PFSK-1 (cell line): ENCODE data around the gene C16orf96.

Experiments
- FOXP2 ChIP-seq: optimal IDR thresholded peaks from 2 replicates; pipeline ENCODE3; 2011; ENCODE audit warnings: borderline replicate concordance, control low read depth, inconsistent platforms; ENCODE audit not compliant: insufficient read depth; ENCODE audit errors: extremely low read length, extremely low read depth
- POLR2AphosphoS5 ChIP-seq: IDR thresholded peaks from 2 replicates; pipeline ENCODE4 v1.6.1; 2012; ENCODE audit warnings: low read depth, mild to moderate bottlenecking, control low read depth, low read length, moderate library complexity
- SIN3A ChIP-seq: IDR thresholded peaks from 2 replicates; pipeline ENCODE4 v1.6.1; 2012; ENCODE audit warnings: mild to moderate bottlenecking, low read length, moderate library complexity, borderline replicate concordance; ENCODE audit not compliant: insufficient read depth
- TAF1 ChIP-seq: IDR thresholded peaks from 2 replicates; pipeline ENCODE4 v1.6.1; 2012; ENCODE audit warnings: low read length, control low read depth, borderline replicate concordance; ENCODE audit not compliant: insufficient read depth
- TF ChIP-seq, protein P1 (sequence below), 2 experiments: IDR thresholded peaks; 2 replicates each; pipeline versions ENCODE4 v1.6.1 to v1.8.0; 2011 to 2012; ENCODE audit warnings: low read depth in 2 of 2, low read length in 2 of 2, control low read depth in 1 of 2, inconsistent platforms in 1 of 2, mild to moderate bottlenecking in 1 of 2, moderate library complexity in 1 of 2; ENCODE audit not compliant: insufficient read depth in 1 of 2

Gene C16orf96

DNA sequence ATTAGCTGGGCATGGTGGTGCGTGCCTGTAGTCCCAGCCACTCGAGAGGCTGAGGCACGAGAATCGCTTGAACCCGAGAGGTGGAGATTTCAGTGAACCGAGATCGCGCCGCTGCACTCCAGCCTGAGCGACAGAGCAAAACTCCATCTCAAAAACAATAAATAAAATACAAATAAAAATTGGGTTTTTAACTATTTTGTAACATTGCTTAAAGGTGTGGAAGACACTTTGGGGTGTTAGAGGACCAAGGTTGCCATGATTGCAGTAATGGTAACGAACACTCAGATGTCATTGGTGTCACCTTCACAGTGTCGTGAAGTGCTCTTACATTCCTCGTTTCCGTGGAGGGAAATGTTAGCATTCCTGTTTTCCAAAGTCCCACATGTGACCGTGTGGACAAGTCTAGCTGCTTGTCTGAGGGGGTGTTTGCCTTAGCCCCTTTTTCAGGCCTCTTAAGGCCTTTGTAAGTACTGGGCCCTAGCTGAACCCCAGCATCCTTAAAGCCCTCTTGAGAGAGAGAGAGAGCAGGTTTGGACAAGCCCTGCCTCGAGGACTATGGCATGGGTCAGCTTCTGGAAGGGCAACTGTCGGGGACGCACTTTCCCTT is 8.6 kb downstream of the C16orf96 start:
- TF ChIP-seq FOXP2 (no peak), SIN3A (no peak), POLR2AphosphoS5 (no peak), TAF1 (no peak)
- TF ChIP-seq, protein P1, sequence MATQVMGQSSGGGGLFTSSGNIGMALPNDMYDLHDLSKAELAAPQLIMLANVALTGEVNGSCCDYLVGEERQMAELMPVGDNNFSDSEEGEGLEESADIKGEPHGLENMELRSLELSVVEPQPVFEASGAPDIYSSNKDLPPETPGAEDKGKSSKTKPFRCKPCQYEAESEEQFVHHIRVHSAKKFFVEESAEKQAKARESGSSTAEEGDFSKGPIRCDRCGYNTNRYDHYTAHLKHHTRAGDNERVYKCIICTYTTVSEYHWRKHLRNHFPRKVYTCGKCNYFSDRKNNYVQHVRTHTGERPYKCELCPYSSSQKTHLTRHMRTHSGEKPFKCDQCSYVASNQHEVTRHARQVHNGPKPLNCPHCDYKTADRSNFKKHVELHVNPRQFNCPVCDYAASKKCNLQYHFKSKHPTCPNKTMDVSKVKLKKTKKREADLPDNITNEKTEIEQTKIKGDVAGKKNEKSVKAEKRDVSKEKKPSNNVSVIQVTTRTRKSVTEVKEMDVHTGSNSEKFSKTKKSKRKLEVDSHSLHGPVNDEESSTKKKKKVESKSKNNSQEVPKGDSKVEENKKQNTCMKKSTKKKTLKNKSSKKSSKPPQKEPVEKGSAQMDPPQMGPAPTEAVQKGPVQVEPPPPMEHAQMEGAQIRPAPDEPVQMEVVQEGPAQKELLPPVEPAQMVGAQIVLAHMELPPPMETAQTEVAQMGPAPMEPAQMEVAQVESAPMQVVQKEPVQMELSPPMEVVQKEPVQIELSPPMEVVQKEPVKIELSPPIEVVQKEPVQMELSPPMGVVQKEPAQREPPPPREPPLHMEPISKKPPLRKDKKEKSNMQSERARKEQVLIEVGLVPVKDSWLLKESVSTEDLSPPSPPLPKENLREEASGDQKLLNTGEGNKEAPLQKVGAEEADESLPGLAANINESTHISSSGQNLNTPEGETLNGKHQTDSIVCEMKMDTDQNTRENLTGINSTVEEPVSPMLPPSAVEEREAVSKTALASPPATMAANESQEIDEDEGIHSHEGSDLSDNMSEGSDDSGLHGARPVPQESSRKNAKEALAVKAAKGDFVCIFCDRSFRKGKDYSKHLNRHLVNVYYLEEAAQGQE (IDR thresholded peaks at IDR 0.05; ENCODE audit: insufficient read depth in 1 of 2, low read depth in 2 of 2, low read length in 2 of 2) = no peak

DNA sequence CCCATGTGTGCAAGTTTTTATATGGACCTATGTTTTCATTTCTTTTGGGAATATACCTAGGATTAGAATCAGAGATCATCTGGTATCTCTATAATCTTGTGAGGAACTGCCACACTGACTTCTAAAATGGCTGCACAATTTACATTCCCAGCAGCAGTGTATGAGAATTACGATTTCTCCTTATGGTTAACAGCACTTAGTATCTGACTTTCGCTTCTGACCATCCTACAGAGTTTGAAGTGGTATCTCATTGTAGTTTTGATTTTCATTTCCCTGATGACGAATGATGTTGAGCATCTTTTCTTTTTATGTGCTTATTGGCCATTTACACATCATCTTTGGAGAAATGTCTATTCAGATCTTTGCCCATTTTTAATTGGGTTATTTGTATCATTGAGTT is 10.0 kb downstream of the C16orf96 start:
- no peak for TF ChIP-seq TAF1
- TF ChIP-seq FOXP2 = no peak
- TF ChIP-seq, protein P1 (IDR thresholded peaks at IDR 0.05; ENCODE audit: insufficient read depth in 1 of 2, low read depth in 2 of 2, low read length in 2 of 2) = no peak
- TF ChIP-seq POLR2AphosphoS5 = no peak
- TF ChIP-seq SIN3A = no peak

DNA sequence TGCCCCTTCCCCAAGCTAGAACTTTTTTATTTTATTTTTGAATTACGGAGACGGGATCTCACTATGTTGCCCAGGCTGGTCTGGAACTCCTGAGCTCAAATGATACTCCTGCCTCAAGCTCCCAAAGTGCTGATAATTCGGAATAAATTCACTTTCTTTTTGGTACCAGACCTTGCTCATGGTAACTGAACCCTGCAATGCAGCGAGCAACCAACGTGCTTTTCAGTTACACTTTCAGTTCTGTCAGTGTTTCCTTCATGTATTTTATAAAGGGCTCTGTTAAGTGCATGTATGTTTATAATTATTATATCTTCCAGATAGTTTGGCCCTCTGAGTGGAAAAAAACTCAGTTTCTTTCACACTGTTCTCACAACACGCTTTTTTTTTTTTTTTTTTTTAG is 13.9 kb downstream of the C16orf96 start:
- TF ChIP-seq TAF1 (no peak), SIN3A (no peak), FOXP2 (no peak), POLR2AphosphoS5 (no peak)
- TF ChIP-seq, protein P1 (IDR thresholded peaks at IDR 0.05; ENCODE audit: insufficient read depth in 1 of 2, low read depth in 2 of 2, low read length in 2 of 2) = no peak

DNA sequence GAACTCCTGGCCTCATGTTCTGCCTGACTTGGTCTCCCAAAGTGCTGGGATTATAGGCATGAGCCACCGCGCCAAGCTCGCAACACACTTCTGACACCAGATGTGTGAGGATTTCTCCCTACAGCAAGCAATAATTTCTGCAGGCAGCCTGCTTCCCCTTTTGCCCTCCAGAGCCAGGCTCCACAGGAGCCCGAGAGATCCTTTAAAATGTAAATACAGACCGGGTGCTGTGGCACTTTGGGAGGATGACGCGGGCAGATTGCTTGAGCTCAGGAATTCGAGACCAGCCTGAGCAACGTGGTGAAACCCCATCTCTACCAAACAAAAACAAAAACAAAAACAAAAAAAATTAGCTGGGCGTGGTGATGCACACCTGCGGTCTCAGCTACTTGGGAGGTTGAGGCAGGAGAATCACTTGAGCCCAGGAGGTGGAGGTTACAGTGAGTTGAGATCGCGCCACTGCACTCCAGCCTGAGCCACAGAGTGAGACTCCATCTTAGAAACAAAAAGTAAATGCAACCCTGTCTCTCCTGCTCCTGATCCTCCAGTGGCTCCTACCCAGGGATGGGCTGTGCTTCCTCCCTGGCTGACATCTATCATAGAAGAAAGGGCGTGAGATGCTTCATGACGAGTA is 14.7 kb downstream of the C16orf96 start:
- TF ChIP-seq SIN3A = no peak
- TF ChIP-seq POLR2AphosphoS5 = no peak
- TF ChIP-seq, protein P1 (IDR thresholded peaks at IDR 0.05; ENCODE audit: insufficient read depth in 1 of 2, low read depth in 2 of 2, low read length in 2 of 2) = no peak
- TF ChIP-seq TAF1 = no peak
- TF ChIP-seq FOXP2 = no peak
